Measurements from ENCODE around the gene INSM1. TPM values are rescaled to one million over a fixed set of nuclear protein-coding genes. Genes with fewer than 3 reads are reported as not detected.

Gene INSM1
- total and polyA plus RNA-seq, 2 experiments from 2014 or later, result 1.7 to 2.3 TPM

GRCh38 chr20:20405623-20406022, 37.7 kb downstream of the INSM1 start:
- no peaks in the 10 kb centered on the region for H3K9me2 ChIP-seq (replicated peaks; ENCODE audit: insufficient read depth)
- H3K27me3 ChIP-seq, result no peaks in the 10 kb centered on the region
- no peak overlapping the region for H2AFZ ChIP-seq
- H3K36me3 ChIP-seq (replicated peaks; ENCODE audit: insufficient read depth, low read depth), result no peaks in the 10 kb centered on the region
- WGBS (ENCODE audit: low lambda C conversion rate, missing lambda C conversion rate), result 66% methylated on average over 10 of the region's 10 CpGs
- no peaks in the 10 kb centered on the region for H3K9me3 ChIP-seq (ENCODE audit: low read depth)
- no peak overlapping the region for H3K4me3 ChIP-seq
- H3K27ac ChIP-seq, result no peak overlapping the region
- no peak for DNase-seq (ENCODE audit: low spot score)
- H3K4me2 ChIP-seq, result no peak overlapping the region
- H4K20me1 ChIP-seq (ENCODE audit: insufficient read depth, poor library complexity, severe bottlenecking), result no peaks in the 10 kb centered on the region
- no peaks in the 10 kb centered on the region for H3K4me1 ChIP-seq (ENCODE audit: insufficient read depth)
- H3K79me2 ChIP-seq, result no peaks in the 10 kb centered on the region
- TF ChIP-seq EZH2 (IDR thresholded peaks at IDR 0.05; ENCODE audit: borderline replicate concordance), result no peak
- no peak for TF ChIP-seq CTCF (IDR thresholded peaks at IDR 0.05; ENCODE audit: poor library complexity)
- TF ChIP-seq EZH2phosphoT487 (IDR thresholded peaks at IDR 0.05; ENCODE audit: low read depth, severe bottlenecking, unreplicated experiment), result no peak

- no peak overlapping the region for H2AFZ ChIP-seq
- no peak overlapping the region for H3K4me3 ChIP-seq
- TF ChIP-seq EZH2 (IDR thresholded peaks at IDR 0.05; ENCODE audit: borderline replicate concordance) (no peak), EZH2phosphoT487 (IDR thresholded peaks at IDR 0.05; ENCODE audit: low read depth, severe bottlenecking, unreplicated experiment) (no peak), CTCF (IDR thresholded peaks at IDR 0.05; ENCODE audit: poor library complexity) (no peak)
- H3K9me3 ChIP-seq (ENCODE audit: low read depth), result no peaks in the 10 kb centered on the region
- H3K36me3 ChIP-seq (replicated peaks; ENCODE audit: insufficient read depth, low read depth), result no peaks in the 10 kb centered on the region
- no peak overlapping the region for H3K27ac ChIP-seq
- WGBS (ENCODE audit: low lambda C conversion rate, missing lambda C conversion rate), result 81% methylated on average over 2 of the region's 2 CpGs
- no peaks in the 10 kb centered on the region for H3K4me1 ChIP-seq (ENCODE audit: insufficient read depth)
- no peaks in the 10 kb centered on the region for H3K79me2 ChIP-seq
- H4K20me1 ChIP-seq (ENCODE audit: insufficient read depth, poor library complexity, severe bottlenecking), result no peaks in the 10 kb centered on the region
- H3K4me2 ChIP-seq, result no peak overlapping the region
- no peaks in the 10 kb centered on the region for H3K27me3 ChIP-seq
- no peak for DNase-seq (ENCODE audit: low spot score)
- no peaks in the 10 kb centered on the region for H3K9me2 ChIP-seq (replicated peaks; ENCODE audit: insufficient read depth)
These were observed 38.4 kb downstream of the INSM1 start for GRCh38 chr20:20406306-20406705.

- Histone ChIP-seq H3K9me2 (replicated peaks; ENCODE audit: insufficient read depth) (no peaks in the 10 kb centered on the region), H3K4me3 (no peak overlapping the region), H3K4me2 (no peak overlapping the region), H3K79me2 (no peaks in the 10 kb centered on the region), H4K20me1 (ENCODE audit: insufficient read depth, poor library complexity, severe bottlenecking) (no peaks in the 10 kb centered on the region), H2AFZ (no peak overlapping the region), H3K27ac (no peak overlapping the region), H3K36me3 (replicated peaks; ENCODE audit: insufficient read depth, low read depth) (no peaks in the 10 kb centered on the region), H3K4me1 (ENCODE audit: insufficient read depth) (no peaks in the 10 kb centered on the region), H3K27me3 (no peaks in the 10 kb centered on the region), H3K9me3 (ENCODE audit: low read depth) (no peaks in the 10 kb centered on the region)
- no peak for DNase-seq (ENCODE audit: low spot score)
- 70% methylated on average over 6 of the region's 6 CpGs for WGBS (ENCODE audit: low lambda C conversion rate, missing lambda C conversion rate)
- TF ChIP-seq EZH2 (IDR thresholded peaks at IDR 0.05; ENCODE audit: borderline replicate concordance) (no peak), CTCF (IDR thresholded peaks at IDR 0.05; ENCODE audit: poor library complexity) (peak; percentile 41), EZH2phosphoT487 (IDR thresholded peaks at IDR 0.05; ENCODE audit: low read depth, severe bottlenecking, unreplicated experiment) (no peak)
These were observed 40.2 kb downstream of the INSM1 start for GRCh38 chr20:20407891-20408805.

Data from hepatocyte (in vitro differentiated cells).